GM21528 (cell line): ENCODE results near the gene GAB2.
A peak's percentile ranks its signal among the peaks of the same experiment; 100 is the strongest.
"Not testable (repeated sequence)": the region's sequence is repeated elsewhere in the genome, so short reads cannot be mapped to it uniquely, and the experiment has no call there.

Experiments
- ATAC-seq: cut with Tn5 transposase; IDR thresholded peaks from one replicate; pipeline ENCODE4 v1.9.1; 2021; ENCODE audit warnings: mild to moderate bottlenecking, moderate library complexity; ENCODE audit not compliant: unreplicated experiment, low FRiP score

The GAB2 gene, protein sequence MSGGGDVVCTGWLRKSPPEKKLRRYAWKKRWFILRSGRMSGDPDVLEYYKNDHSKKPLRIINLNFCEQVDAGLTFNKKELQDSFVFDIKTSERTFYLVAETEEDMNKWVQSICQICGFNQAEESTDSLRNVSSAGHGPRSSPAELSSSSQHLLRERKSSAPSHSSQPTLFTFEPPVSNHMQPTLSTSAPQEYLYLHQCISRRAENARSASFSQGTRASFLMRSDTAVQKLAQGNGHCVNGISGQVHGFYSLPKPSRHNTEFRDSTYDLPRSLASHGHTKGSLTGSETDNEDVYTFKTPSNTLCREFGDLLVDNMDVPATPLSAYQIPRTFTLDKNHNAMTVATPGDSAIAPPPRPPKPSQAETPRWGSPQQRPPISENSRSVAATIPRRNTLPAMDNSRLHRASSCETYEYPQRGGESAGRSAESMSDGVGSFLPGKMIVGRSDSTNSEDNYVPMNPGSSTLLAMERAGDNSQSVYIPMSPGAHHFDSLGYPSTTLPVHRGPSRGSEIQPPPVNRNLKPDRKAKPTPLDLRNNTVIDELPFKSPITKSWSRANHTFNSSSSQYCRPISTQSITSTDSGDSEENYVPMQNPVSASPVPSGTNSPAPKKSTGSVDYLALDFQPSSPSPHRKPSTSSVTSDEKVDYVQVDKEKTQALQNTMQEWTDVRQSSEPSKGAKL

GRCh38 chr11:78417175-78417887, at the start of gene GAB2:
Gene GAB2, minus strand, starts transcription at chr11:78417820. Its CDS starts 100 bp downstream, at chr11:78417720.
- peak; percentile 22 for ATAC-seq

GRCh38 chr11:78467370-78467769, 49.8 kb upstream of the GAB2 start:
- ATAC-seq = no peak

GRCh38 chr11:78465169-78465942, 47.7 kb upstream of the GAB2 start:
- ATAC-seq = peak; percentile 97

DNA sequence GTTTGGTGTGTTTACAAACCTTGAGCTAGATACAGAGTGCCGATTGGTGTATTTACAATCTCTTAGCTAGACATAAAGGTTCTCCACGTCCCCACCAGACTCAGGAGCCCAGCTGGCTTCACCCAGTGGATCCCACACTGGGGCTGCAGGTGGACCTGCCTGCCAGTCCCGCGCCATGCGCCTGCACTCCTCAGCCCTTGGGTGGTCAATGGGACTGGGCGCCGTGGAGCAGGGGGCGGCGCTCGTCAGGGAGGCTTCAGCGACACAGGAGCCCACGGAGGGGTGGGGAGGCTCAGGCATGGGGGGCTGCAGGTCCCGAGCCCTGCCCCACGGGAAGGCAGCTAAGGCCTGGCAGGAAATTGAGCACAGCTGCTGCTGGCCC, 47.2 kb upstream of the GAB2 start:
- not testable (repeated sequence) for ATAC-seq

DNA sequence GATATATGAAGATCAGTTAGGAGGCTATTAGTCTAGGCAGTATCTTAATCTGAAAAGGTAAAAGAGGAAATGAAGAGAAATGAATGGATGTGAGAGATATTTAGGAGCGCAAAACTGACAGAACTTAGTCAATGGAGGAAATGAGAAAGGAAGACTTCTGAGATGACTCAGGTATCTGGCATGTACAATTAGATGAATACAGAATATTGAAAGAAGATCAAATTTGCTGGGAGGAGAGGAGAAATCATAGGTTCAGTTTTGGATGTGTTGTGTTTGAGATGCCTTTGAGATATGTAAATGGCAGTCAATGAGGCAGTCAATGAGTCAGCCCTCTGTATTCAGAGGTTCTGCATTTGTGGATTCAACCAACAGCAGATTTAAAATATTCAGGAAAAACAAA, 42.9 kb upstream of the GAB2 start:
- ATAC-seq = no peak

GRCh38 chr11:78459738-78460137, 42.1 kb upstream of the GAB2 start:
- no peak for ATAC-seq

DNA sequence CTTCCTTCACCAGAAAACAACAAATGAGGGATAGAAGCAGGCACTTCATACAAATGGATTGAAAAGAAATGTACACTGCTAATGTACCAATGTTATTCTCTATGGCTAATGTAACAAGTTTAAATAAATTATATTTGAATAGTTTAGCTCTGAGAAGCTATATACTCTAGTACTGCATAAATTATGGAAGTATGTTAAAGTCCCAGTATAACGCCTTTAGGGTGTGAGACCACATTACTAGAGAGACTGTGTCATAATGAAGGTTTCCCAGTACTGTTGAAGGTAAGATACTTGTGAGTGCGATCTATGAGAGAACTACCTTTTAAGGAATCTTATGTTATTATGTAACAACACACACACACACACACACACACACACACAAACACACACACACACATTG, 39.8 kb upstream of the GAB2 start:
- no peak for ATAC-seq

GRCh38 chr11:78453140-78453935, 35.7 kb upstream of the GAB2 start:
- peak; percentile 54 for ATAC-seq

- ATAC-seq = no peak
Measured at GRCh38 chr11:78451371-78452150, 33.9 kb upstream of the GAB2 start.

DNA sequence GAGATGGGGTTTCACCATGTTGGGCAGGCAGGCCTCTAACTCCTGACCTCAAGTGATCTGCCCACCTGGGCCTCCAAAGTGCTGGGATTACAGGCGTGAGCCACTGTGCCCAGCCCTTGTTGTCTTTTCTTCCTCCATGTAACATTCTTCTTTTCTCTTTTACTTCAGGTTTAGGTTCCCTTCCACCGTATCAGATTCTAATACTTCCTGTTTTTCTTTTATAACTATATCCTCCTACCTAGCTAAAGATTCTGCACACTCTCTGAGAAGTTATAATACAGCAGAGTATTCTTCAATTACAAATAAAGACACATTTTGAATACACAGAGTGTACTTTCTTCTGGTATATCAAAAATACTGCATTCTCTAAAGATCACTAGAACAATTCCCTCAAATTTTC, 33.2 kb upstream of the GAB2 start:
- no peak for ATAC-seq

GRCh38 chr11:78449866-78450265, 32.2 kb upstream of the GAB2 start:
- ATAC-seq = no peak

- ATAC-seq = no peak
Measured at GRCh38 chr11:78446210-78446609, 28.6 kb upstream of the GAB2 start.

DNA sequence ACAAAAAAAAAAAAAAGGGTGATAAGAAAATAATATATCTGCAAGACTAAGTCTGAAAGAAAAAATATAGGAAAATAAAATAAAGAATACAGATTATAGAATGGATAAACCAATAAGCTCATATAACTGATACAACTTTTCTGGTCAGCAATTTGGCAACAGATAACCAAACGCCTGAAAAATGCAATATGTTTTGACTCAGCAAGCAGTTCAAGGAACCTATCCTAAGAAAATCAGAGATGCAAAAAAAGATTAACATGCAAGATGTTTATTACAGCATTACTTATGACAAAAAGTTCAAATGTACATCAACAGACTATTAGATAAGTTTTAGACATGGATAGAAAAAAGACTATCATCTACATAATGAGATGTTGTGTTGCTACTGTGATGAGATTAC, 27.1 kb upstream of the GAB2 start:
- no peak for ATAC-seq

DNA sequence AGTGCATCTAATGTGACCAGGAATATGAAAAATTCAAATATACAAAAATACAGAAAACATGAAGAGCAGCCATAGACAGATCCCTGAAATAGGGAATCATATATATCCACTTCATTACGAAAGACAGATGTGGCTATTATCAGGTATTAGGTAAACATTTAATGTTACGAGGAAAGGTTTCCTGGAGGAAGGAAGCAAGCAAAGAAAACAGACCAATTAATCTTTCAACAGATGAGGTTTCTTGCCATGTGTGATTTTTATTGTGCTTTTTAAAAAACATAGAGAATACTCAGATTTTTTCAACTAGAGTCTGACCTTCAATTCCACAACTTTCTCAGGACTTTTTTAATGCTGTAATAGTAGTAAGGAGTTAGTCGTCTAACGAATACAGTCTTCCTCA, 24.3 kb upstream of the GAB2 start:
- no peak for ATAC-seq

- peak; percentile 89 for ATAC-seq
Measured at GRCh38 chr11:78438298-78438975, 20.8 kb upstream of the GAB2 start.

DNA sequence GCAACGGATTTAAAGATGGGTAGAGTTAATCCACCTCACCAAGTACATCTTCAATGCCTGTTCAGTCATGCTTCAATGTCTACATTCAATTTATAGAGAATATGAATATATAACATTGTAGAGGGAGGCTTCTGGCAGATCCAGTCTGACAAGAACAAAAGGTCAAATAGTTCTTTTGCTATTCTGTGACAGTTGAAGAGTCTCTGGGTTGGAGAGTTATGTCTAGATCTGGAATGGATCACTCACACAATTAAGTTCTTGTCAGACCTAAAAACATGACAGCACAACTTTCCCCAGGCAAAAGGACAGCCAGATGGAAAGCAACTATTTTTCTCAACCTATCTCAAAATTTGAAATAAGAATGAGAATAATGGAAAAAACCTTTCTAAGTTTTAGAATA, 15.3 kb upstream of the GAB2 start:
- no peak for ATAC-seq

- no peak for ATAC-seq
Measured at GRCh38 chr11:78432058-78432515, 14.5 kb upstream of the GAB2 start.

- no peak for ATAC-seq
Measured at GRCh38 chr11:78429660-78430059, 12.0 kb upstream of the GAB2 start.
